ENCODE results near the gene SLC6A19. TPM values are rescaled to one million over a fixed set of nuclear protein-coding genes. Genes with fewer than 3 reads are reported as not detected.

The SLC6A19 gene
- total RNA-seq, 1 donor from 2014 or later: not detected

DNA sequence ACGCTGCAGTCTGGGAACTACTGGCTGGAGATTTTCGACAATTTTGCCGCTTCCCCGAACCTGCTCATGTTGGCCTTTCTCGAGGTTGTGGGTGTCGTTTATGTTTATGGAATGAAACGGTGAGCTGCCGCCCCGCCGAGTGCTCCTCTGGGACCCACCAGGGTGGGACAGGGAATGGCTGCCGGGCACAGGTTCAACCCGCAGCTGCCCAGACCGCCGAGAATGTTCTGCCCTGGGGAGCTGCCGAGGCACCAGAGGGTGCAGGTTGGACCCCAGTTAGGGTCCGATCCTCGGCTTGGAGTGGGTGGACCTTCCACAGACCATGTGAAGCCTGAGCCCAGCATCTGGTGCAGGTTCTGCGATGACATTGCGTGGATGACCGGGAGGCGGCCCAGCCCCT is 42.9 kb downstream of the SLC6A19 start:
- DNase-seq (ENCODE audit: low read depth): no peak

DNA sequence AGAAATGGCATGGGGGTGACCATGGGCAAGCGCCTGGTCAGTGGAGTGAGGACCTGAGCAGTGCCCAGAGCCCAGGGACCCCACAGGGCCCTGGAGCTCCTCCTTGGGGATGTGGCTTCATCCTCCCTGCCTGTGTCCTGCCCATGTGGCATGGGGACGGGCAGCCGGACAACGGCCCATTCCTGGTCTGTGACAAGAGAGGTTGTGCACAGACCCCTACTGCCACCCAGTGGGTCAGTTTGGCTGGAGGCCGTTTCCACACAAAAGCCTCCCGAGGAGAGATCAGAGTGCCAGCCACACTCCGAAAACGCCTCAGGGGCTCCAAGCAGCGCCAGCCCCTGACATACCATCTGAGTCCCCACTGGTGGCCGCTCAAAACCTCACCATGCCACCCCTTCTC is 43.6 kb downstream of the SLC6A19 start:
- no peak for DNase-seq (ENCODE audit: low read depth)

- no peak for DNase-seq (ENCODE audit: low read depth)
Measured at GRCh38 chr5:1245905-1246576, 44.6 kb downstream of the SLC6A19 start.

DNA sequence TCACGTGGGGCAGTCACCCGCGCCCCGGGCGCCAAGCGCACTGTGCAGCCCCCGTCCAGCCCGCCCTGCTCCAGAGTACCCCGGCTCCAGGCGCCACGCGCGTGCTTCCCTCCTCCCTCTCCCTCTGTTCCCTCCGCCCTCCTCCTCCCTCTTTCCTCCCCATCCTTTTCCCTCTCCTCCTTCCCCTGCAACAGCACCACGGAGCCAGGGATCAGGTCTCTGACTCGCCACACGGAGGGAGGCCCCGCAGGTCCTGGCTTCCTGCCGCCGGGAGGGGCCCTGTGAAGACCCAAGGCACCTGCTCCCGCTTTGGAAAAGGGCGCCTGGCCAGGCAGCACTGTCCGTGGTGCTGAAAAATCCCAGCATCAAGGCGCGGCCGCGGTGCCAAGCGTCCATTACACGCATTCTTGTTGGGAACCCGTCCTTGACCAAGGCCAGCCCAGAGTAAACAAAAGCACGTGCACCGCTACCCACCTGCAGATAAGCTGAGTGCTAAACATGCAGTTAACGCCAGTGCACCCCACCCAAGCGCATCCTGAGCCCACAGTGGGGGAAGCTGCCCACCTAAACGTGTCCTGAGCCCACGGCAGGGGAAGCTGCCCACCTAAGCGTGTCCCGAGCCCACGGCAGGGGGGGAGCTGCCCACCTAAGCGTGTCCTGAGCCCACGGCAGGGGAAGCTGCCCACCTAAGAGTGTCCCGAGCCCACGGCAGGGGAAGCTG is 45.5 kb downstream of the SLC6A19 start:
- peak; percentile 6 for DNase-seq (ENCODE audit: low read depth)

DNA sequence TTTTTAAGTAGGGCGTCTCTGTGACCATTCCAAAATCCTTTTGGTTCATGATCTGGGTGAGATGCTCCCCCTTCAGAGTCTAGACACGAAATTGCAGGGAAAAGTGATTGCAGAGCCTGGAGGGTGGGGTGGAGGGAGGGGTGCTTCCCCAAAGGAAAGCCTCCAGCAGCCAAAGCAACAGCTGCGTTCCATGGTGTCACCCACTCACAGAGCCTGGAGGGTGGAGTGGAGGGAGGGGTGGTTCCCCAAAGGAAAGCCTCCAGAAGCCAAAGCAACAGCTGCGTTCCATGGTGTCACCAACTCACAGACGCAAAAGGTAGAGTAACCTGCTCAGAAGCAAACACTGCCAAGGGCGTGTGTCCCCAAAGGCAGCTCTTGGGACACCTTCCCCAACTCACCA is 46.4 kb downstream of the SLC6A19 start:
- DNase-seq (ENCODE audit: low read depth): no peak

DNA sequence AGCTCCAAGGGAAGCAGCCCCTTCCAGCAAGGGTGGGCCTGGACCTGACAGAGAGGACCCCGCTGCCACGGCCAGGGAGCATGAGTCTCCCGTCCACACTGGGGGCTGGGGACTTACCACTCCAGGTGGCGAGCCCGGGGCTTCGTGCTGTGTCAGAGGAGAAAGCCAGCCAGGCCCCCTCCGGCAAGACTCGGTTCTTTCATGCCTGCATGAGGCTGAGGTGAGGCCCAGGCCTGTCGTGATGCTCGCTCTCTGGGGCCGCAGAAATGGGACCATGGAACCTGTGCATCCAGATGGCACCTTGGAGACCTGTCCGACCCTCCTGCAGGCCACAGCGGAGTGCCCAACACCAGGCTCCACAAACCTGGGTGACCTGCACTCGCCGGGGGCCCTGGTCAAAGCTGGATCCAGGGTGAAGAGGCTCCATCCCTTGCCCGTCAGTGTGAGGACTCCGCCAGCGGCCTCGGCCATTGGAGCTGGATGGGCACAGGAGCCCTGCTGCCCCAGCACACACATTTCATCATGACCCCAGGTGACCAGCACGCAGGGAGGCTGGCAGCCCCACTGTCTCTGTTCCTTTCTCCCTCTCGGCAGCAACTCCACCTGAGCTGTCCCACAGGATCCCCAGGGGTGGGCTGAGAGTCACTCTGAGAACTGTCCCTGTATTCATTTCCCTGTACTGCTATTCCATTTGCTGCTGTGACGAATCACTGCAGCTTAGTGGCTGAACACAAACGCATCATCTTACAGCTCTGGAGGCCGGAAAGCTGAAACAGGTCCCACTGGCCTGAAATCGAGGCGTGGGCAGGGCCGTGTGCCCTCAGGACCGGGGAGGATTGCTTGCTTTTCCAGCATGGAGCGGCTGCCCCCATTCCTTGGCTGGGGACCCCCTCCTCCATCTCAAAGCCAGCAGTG is 48.2 kb downstream of the SLC6A19 start:
- DNase-seq (ENCODE audit: low read depth): no peak

GRCh38 chr5:1251678-1252580 is 50.5 kb downstream of the SLC6A19 start:
- DNase-seq (ENCODE audit: low read depth): no peak

DNA sequence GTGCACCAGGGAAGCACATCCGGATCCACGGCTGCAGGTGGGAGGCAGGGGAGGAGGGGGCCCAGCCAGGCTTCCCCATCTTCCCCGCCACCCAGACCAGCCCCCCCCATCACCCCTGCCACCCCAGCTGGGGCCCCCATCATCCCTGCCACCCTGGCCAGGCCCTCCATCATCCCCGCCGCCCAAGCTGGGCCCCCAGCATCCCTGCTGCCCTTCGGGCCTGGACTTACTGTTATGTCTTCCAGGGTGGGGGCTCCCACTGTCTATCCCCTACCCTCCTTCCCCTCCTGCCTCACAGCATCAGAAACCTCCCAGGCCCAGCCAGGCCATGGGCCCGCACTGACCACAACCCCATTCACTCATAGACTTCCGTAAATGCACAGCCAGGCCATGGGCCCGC is 51.3 kb downstream of the SLC6A19 start:
- DNase-seq (ENCODE audit: low read depth): no peak

GRCh38 chr5:1253456-1254105 is 52.2 kb downstream of the SLC6A19 start:
- no peak for DNase-seq (ENCODE audit: low read depth)

- DNase-seq (ENCODE audit: low read depth): no peak
Measured at GRCh38 chr5:1254196-1254595, 52.8 kb downstream of the SLC6A19 start.

- DNase-seq (ENCODE audit: low read depth): no peak
Measured at GRCh38 chr5:1255081-1255561, 53.7 kb downstream of the SLC6A19 start.

DNA sequence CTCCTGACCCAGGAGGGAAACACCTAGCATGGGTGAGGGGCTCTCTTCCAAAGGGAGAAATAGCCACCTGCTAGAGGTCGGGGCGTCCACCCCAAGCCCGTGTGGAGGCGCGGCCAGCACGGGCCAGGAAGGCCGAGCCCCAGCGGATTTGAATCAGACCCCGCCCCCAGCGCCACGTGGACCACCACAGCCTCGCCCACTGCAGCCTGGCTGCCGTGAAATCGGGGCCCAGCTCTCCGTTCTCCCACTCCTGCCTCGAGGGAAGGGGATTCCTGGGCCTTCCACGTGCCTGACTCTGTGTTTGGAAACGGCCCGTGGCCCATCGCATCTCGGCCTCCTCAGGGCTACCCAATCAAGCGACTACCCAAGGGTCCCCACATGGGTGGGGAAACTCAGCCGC is 55.4 kb downstream of the SLC6A19 start:
- DNase-seq (ENCODE audit: low read depth): no peak

DNA sequence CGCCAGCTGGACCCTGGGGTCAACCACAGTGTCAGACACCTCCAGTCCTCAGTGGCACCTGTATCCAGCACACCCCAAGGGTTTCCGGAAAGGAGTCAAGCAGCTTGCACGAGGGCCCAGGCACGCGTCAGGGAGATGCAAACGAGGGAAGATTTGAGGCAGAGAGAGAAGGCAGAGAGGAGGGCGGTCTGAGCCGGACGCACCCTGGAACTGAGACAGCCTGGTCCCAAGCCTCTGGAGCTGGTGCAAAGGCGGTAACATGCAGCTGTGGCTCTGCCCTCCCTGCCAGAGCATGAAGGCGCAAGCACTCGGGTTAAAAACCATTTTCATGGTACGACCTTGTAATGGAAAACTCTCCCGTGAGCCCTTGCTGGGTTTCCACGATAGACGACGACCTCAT is 56.0 kb downstream of the SLC6A19 start:
- no peak for DNase-seq (ENCODE audit: low read depth)

GRCh38 chr5:1257841-1258240 is 56.4 kb downstream of the SLC6A19 start:
- DNase-seq (ENCODE audit: low read depth): no peak

- DNase-seq (ENCODE audit: low read depth): no peak
Measured at GRCh38 chr5:1259806-1260480, 58.5 kb downstream of the SLC6A19 start.

- no peak for DNase-seq (ENCODE audit: low read depth)
Measured at GRCh38 chr5:1261643-1262042, 60.2 kb downstream of the SLC6A19 start.

DNA sequence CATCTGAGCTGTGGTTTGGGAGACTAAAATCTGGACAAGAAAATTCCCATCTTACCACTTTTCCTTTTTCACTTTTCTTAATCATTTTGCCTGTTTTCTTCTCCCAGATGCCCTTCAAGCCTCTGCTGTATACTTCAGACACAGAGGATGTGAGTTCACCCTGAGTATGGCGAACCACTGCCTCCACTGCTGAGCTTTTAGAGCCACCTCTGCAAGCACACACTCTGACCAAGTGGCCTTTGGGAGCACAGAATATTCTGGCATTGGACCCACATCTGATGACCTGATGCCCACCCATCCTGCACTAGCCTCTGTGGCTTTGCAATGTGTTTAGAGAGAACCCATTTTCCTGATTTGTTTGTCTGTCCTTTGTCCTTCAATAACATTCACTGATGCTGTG is 61.0 kb downstream of the SLC6A19 start:
- DNase-seq (ENCODE audit: low read depth): no peak

DNA sequence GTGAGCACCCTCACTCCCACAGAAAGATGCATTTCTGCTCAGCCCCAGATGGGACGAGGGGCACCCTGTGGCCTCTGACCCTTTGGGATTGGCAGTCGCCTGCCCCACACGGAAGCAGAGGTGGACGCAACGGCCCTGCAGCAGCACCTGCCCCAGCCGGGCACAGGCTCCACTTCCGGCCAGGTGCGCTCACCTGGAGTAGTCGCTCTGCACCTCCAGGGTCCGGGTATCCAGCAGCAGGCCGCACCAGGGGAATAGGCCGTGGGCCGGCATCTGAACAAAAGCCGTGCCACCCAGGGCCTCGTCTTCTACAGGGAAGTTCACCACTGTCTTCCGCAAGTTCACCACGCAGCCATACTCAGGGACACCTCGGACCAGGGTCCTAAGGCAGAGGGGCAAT is 62.8 kb downstream of the SLC6A19 start:
- DNase-seq (ENCODE audit: low read depth): no peak

GRCh38 chr5:1265026-1265425 is 63.6 kb downstream of the SLC6A19 start:
- DNase-seq (ENCODE audit: low read depth): no peak
